ENCODE results near the gene GPC5. TPM values are rescaled to one million over a fixed set of nuclear protein-coding genes. Genes with fewer than 3 reads are reported as not detected.

GPC5 gene
- total and polyA plus RNA-seq, 2 of the 13 experiments (the other 11 are each of a cell fraction or from before 2014, with no cell fraction given), result 0.02 to 0.07 TPM

DNA sequence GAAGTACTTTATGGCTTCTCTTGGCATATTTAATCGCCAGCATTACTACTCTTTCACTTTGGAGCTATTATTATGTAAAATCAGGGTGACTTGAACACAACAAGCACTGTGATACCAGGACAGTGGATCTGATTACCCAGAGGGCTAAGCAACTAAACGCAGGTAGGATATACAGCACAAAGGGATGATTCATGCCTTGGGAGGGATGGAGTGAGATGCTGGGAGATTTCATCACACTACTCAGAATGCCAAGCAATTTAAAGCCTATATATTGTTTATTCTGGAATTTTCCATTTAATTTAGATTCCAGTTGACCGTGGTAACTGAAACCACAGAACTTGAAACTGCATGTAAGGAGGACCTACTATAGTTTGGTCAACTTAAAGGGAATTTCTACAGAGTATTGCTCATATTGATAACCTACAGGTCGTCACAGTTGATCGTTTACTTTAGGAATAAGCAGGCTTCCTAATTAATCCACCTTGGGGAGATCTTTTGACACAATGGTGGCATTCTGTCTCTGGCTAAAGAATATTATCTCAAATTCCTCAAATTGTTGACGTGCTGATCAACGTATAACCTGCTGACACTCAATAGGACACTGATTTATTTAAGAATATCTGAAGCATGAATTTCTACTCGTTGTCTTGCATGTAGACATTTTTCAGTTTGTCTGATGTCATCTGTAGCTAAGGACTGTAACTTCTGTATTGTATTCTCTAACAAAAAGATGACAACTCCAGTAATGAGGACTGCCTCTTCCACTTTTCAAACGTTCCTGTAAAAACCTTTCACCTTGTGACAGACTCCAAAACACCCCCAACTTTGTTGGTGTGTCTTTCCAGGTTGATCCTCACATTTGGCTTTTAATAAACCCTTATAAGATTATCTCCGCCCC is 254.2 kb downstream of the GPC5 start (continued):
- TF ChIP-seq ZBTB46 (CRISPR knock-in tag; IDR thresholded peaks at IDR 0.05; ENCODE audit: borderline replicate concordance), result no peak
- TF ChIP-seq REST (IDR thresholded peaks at IDR 0.05; ENCODE audit: borderline replicate concordance in 1 of 2, low read depth in 1 of 2, low read length in 2 of 2), result no peak
- no peak for TF ChIP-seq PAF1 (CRISPR knock-in tag; IDR thresholded peaks at IDR 0.05)

DNA sequence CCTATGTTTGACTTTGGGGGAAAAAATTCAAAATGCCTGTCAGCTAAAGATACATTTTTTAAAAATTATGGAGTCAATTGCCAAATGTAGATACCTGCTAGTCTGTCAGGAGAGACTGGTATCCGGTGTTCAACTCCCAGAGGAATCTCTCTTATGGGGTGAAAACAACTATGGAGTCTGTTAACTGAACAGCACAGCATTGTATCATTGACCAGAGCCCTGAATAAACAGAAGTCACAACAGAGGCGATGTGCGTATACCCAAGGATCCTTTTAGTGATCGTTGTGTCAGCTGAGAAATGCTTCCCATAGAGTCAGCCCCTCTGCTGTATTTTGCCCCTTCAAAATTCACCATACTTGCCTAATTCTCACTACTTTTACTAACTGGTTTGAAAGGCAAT is 257.3 kb downstream of the GPC5 start:
- H3K36me3 ChIP-seq (replicated peaks in 1 of 2; ENCODE audit: control insufficient read depth in 1 of 2, insufficient read depth in 2 of 2, low read length in 2 of 2), result no peaks in the 10 kb centered on the region
- in situ Hi-C loops (cut with HindIII; ENCODE audit: extremely low pct_ligation_motif_present, low pct_unique_long_range_greater_than_20kb), result no loop called here
- H3K9me3 ChIP-seq (ENCODE audit: low read length), result no peaks in the 10 kb centered on the region
- FAIRE-seq, result no peak
- DNase-seq (ENCODE audit: low spot score), result no peak
- intact Hi-C loops (cut with micrococcal nuclease; ENCODE audit: unreplicated experiment), result no loop called here
- no peaks in the 10 kb centered on the region for H3K4me1 ChIP-seq (ENCODE audit: insufficient read depth, low read length)
- no peak for ATAC-seq
- no peaks in the 10 kb centered on the region for H3K27me3 ChIP-seq (ENCODE audit: control insufficient read depth in 1 of 2, insufficient read depth in 2 of 2, low read length in 2 of 2)
- H3K4me3 ChIP-seq (replicated peaks in 1 of 3; ENCODE audit: insufficient read depth in 1 of 3, low read depth in 2 of 3, low read length in 3 of 3), result no peak overlapping the region
- WGBS (ENCODE audit: low lambda C conversion rate), result 30% methylated on average over 4 of the region's 4 CpGs
- no TSS peak for BruUV-seq (replicated peaks)
- H3K4me2 ChIP-seq (ENCODE audit: low read depth, low read length), result no peak overlapping the region
- no peak overlapping the region for H3K9ac ChIP-seq (ENCODE audit: insufficient read depth, low read depth, low read length)
- H3K27ac ChIP-seq (ENCODE audit: extremely low read length, insufficient read depth, low read length), result no peak overlapping the region
- no peaks in the 10 kb centered on the region for H4K20me1 ChIP-seq (ENCODE audit: insufficient read depth, low read length)
- no peak overlapping the region for H2AFZ ChIP-seq (ENCODE audit: low read length)
- no peaks in the 10 kb centered on the region for H3K79me2 ChIP-seq (ENCODE audit: insufficient read depth, low read length)
- CTCF ChIA-PET (ENCODE audit: low intra/inter-chr PET ratio, low total read pairs), result no interaction called here
- POLR2A ChIA-PET, result no interaction called here
- TF ChIP-seq ZNF431 (CRISPR knock-in tag; IDR thresholded peaks at IDR 0.05; ENCODE audit: borderline replicate concordance, low read depth) (no peak), ZFP1 (CRISPR knock-in tag; IDR thresholded peaks at IDR 0.05) (no peak), TRIM22 (IDR thresholded peaks at IDR 0.05) (no peak), ZNF850 (CRISPR knock-in tag; conservative IDR thresholded peaks at IDR 0.05) (no peak)
- TF ChIP-seq, protein P1, sequence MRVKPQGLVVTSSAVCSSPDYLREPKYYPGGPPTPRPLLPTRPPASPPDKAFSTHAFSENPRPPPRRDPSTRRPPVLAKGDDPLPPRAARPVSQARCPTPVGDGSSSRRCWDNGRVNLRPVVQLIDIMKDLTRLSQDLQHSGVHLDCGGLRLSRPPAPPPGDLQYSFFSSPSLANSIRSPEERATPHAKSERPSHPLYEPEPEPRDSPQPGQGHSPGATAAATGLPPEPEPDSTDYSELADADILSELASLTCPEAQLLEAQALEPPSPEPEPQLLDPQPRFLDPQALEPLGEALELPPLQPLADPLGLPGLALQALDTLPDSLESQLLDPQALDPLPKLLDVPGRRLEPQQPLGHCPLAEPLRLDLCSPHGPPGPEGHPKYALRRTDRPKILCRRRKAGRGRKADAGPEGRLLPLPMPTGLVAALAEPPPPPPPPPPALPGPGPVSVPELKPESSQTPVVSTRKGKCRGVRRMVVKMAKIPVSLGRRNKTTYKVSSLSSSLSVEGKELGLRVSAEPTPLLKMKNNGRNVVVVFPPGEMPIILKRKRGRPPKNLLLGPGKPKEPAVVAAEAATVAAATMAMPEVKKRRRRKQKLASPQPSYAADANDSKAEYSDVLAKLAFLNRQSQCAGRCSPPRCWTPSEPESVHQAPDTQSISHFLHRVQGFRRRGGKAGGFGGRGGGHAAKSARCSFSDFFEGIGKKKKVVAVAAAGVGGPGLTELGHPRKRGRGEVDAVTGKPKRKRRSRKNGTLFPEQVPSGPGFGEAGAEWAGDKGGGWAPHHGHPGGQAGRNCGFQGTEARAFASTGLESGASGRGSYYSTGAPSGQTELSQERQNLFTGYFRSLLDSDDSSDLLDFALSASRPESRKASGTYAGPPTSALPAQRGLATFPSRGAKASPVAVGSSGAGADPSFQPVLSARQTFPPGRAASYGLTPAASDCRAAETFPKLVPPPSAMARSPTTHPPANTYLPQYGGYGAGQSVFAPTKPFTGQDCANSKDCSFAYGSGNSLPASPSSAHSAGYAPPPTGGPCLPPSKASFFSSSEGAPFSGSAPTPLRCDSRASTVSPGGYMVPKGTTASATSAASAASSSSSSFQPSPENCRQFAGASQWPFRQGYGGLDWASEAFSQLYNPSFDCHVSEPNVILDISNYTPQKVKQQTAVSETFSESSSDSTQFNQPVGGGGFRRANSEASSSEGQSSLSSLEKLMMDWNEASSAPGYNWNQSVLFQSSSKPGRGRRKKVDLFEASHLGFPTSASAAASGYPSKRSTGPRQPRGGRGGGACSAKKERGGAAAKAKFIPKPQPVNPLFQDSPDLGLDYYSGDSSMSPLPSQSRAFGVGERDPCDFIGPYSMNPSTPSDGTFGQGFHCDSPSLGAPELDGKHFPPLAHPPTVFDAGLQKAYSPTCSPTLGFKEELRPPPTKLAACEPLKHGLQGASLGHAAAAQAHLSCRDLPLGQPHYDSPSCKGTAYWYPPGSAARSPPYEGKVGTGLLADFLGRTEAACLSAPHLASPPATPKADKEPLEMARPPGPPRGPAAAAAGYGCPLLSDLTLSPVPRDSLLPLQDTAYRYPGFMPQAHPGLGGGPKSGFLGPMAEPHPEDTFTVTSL (CRISPR knock-in tag; IDR thresholded peaks at IDR 0.05; ENCODE audit: borderline replicate concordance), result no peak

Data from HepG2 (cell line).